ENCODE measurements around the gene POLR3G.

- no peak for TF ChIP-seq GATA3 (IDR thresholded peaks at IDR 0.05; ENCODE audit: low read depth, low read length)
- TF ChIP-seq GATA2 (IDR thresholded peaks at IDR 0.05; ENCODE audit: low read depth, low read length): no peak
Observed at GRCh38 chr5:90558344-90559192, 83.9 kb downstream of the POLR3G start, which contains the start of gene ADGRV1.

All from SH-SY5Y (cell line).